Mucosa of descending colon (tissue), 3 donors: ENCODE measurements around the gene S100A16. TPM values are rescaled to one million over a fixed set of nuclear protein-coding genes. Genes with fewer than 3 reads are reported as not detected.
"Not testable (repeated sequence)": the region's sequence is repeated elsewhere in the genome, so short reads cannot be mapped to it uniquely, and the experiment has no call there.

ENCODE experiments used
- ATAC-seq: fragments of 200-7000 bp; cut with Tn5 transposase; one replicate; pipeline ENCODE4 v1.9.1; 2020; ENCODE audit warnings: mild to moderate bottlenecking, moderate library complexity
- DNase-seq, 3 donors: peaks; one replicate each; pipeline ENCODE4 v3.0.0-alpha.2; 2020
- H3K36me3 ChIP-seq: fragments of 200-600 bp; one replicate; pipeline ENCODE4 v1.8.0; 2021; ENCODE audit warnings: low read depth, mild to moderate bottlenecking
- H3K4me1 ChIP-seq: fragments of 200-600 bp; one replicate; pipeline ENCODE4 v1.8.0; 2021; ENCODE audit warnings: low read depth, mild to moderate bottlenecking
- H3K4me3 ChIP-seq: fragments of 200-600 bp; one replicate; pipeline ENCODE4 v1.8.0; 2021; ENCODE audit warnings: mild to moderate bottlenecking
- H3K9me3 ChIP-seq: fragments of 200-600 bp; one replicate; pipeline ENCODE4 v1.8.0; 2021; ENCODE audit warnings: mild to moderate bottlenecking
- intact Hi-C, 2 donors: fragments of 100-400 bp; cut with DNase I in 1 of 2; cut with micrococcal nuclease in 1 of 2; formaldehyde crosslinking; loops; one replicate each; pipeline versions ENCODE4 v1.11.0 to v1.11.1; 2022; cut with DNase I, micrococcal nuclease
- total RNA-seq, 3 donors: library from RNA; stranded (reverse); fragmentation: NEBNext Ultra II Directional in 2 of 3; extraction: Animal tissue kit (Norgen Biotek cat#: 25700) in 2 of 3; gene quantifications; one replicate each; pipeline versions ENCODE4 v1.2.1 to v1.2.4, GENCODE V29; 2021 to 2023
- TF ChIP-seq, protein P1 (sequence below): fragments of 200-600 bp; IDR thresholded peaks from one replicate; pipeline ENCODE4 v1.8.0; 2022; ENCODE audit warnings: antibody characterized with exemption, mild to moderate bottlenecking
- donor health status: DM: no; HTN: no; CAD: no; lungs with moderate emphysema.
- donor health status: DM: no; HTN: no; CAD: no.
- donor health status: DM: no; HTN: yes; CAD: no.

S100A16 gene
- total RNA-seq, 3 donors from 2014 or later, result 79.9 to 156 (median 139) TPM

DNA sequence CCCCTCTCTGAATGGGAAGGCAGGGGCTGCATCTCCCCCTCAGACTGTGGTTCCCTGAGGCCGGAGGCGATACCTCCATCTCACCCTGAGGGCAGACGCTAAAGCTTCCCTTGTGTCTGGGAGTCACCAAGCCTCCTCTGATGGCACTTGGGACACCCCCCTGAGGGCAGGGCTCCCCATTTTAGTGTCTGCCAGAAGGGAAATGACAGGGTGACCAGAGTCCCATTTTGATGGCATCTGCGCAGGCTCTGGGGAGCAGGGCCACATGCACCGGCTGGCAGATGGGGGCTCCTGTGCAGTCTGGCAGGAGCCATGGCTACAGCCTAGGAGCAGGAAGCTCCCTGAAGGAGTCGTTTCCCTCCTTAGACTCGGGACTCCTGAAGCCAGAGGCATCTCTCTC lies 48.9 kb downstream of the S100A16 start:
- no peak overlapping the region for H3K4me3 ChIP-seq
- no peaks in the 10 kb centered on the region for H3K9me3 ChIP-seq
- H3K36me3 ChIP-seq, result no peaks in the 10 kb centered on the region
- H3K4me1 ChIP-seq, result peaks cover 33% of the 10 kb centered on the region
- intact Hi-C loops, result no loop called here
- TF ChIP-seq, protein P1, sequence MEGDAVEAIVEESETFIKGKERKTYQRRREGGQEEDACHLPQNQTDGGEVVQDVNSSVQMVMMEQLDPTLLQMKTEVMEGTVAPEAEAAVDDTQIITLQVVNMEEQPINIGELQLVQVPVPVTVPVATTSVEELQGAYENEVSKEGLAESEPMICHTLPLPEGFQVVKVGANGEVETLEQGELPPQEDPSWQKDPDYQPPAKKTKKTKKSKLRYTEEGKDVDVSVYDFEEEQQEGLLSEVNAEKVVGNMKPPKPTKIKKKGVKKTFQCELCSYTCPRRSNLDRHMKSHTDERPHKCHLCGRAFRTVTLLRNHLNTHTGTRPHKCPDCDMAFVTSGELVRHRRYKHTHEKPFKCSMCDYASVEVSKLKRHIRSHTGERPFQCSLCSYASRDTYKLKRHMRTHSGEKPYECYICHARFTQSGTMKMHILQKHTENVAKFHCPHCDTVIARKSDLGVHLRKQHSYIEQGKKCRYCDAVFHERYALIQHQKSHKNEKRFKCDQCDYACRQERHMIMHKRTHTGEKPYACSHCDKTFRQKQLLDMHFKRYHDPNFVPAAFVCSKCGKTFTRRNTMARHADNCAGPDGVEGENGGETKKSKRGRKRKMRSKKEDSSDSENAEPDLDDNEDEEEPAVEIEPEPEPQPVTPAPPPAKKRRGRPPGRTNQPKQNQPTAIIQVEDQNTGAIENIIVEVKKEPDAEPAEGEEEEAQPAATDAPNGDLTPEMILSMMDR, result no peak
- ATAC-seq (no peak), DNase-seq (no peak)

DNA sequence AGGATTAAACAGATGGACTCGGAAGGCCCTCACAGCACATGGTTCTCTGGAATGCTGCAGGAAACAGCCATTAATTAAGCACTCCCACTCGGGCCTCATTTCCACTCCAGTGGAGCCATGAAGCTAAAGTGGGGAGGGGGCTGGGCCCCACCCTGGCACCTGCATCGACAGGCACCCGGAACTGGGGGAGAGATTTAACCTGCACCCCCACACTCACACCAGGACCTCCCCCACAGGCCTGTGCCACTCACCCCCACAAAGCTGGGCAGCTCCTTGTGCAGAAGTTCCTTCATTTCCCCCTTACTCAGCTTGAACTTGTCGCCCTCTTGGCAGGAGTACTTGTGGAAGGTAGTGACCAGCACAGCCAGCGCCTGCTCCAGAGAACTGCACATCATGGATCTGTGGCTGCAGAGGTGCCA lies 49.4 kb downstream of the S100A16 start:
- intact Hi-C loops, result no loop called here
- ATAC-seq (no peak), DNase-seq (no peak)
- Histone ChIP-seq H3K4me3 (no peak overlapping the region), H3K9me3 (no peaks in the 10 kb centered on the region), H3K4me1 (peaks cover 33% of the 10 kb centered on the region), H3K36me3 (no peaks in the 10 kb centered on the region)
- TF ChIP-seq, protein P1, result no peak

DNA sequence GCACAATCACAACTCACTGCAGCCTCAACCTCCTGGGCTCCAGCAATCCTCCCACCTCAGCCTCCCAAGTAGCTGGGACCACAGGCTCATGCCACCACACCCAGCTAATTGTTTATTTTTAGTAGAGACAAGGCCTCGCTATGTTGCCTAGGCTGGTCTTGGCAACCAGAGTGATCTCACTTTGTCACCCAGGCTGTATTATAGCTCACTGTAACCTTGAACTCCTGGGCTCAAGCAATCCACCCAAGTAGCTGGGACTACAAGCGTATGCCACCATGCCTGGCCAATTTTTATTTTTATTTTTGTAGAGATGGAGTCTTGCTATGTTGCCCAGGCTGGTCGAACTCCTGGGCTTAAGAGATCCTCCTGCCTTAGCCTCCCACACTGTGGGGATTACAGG lies 50.9 kb downstream of the S100A16 start:
- intact Hi-C loops, H3K4me3 ChIP-seq, ATAC-seq, H3K36me3 ChIP-seq, H3K9me3 ChIP-seq, DNase-seq: not testable (repeated sequence)
- peaks cover 18% of the 10 kb centered on the region for H3K4me1 ChIP-seq

DNA sequence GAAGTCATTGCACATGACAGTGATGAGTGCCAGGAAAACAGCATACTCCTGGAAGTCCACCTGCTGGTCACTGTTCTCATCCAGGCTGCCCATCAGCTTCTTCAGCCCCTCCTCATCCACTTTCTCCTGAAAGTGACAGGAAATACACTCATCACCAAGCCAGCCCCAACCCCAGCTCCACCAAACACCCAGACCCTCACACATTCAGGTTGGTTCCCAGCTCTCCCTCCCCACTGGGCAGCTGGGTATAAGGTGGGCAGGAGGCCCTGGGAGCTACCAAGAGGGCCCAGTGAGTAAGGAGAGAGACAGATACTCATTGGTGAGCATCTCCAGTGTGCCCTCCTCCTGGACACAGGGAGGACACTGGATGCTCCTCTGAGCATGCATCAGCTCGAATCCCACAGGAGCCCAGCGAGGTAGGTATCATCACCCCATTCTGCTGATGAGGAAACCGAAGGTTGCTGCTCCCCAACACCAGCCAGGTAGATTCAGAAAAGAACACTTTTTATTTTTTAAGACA lies 51.4 kb downstream of the S100A16 start:
- ATAC-seq, result no peak
- Histone ChIP-seq H3K9me3 (no peaks in the 10 kb centered on the region), H3K4me1 (peaks cover 13% of the 10 kb centered on the region), H3K4me3 (no peak overlapping the region), H3K36me3 (no peaks in the 10 kb centered on the region)
- TF ChIP-seq, protein P1, result no peak
- intact Hi-C loops, result no loop called here
- DNase-seq, result no peak

DNA sequence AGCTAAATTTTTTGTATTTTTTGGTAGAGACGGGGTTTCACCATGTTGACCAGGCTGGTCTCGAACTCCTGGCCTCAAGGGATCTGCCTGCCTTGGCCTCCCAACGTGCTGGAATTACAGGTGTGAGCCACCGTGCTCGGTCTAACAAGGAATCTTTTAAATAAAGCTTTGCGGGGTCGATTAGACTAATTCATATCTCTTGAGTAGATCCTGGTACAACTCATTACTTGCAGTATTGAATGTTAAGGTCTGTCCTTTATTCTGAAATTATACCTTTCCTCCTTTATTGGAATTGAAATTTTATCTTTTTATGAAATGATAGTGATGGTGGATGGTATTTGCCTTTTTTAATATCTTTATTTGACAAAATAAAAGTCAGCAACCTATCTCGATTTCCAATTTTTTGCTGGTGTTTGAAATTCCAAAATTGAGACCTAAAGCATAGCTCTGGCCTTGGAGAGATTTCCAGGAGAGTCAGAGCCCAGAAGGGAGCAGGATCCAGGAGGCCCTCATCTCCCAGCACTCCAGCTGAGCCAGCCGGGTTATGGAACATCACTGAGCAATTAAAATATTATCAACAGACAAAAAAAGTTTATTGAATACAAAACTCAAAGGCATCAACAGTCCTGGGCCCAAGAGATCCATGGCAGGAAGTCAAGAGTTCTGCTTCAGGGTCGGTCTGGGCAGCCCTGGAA lies 52.0 kb downstream of the S100A16 start:
- H3K9me3 ChIP-seq, result no peaks in the 10 kb centered on the region
- TF ChIP-seq, protein P1, result no peak
- ATAC-seq (no peak), DNase-seq (no peak)
- no peaks in the 10 kb centered on the region for H3K36me3 ChIP-seq
- peaks cover 7% of the 10 kb centered on the region for H3K4me1 ChIP-seq
- no peak overlapping the region for H3K4me3 ChIP-seq
- intact Hi-C loops, result no loop called here

DNA sequence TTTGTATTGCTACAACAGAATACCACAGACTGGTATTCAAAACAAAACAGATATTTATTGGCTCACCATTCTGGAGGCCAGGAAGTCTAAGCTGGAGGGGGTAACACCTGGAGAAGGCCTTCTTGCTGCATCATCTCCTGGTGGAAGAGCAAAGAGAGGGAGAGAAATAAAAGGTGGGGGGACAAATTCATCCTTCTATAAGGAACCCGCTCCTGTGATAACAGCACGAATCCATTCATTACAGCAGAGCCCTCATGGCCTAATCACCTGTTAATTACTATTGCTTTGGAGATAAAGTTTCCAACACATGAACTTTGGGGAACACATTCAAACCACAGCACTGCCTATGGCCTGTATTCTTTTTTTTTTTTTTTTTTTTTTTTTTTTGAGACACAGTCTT lies 52.7 kb downstream of the S100A16 start:
- TF ChIP-seq, protein P1, result no peak
- no peaks in the 10 kb centered on the region for H3K9me3 ChIP-seq
- ATAC-seq, result no peak
- H3K4me1 ChIP-seq, result peaks cover under 1% of the 10 kb centered on the region
- no peaks in the 10 kb centered on the region for H3K36me3 ChIP-seq
- no peak overlapping the region for H3K4me3 ChIP-seq
- DNase-seq, result no peak
- intact Hi-C loops, result no loop called here
